ENCODE results near the gene PGLYRP3.
A peak's percentile ranks its signal among the peaks of the same experiment; 100 is the strongest.

PGLYRP3 gene

GRCh38 chr1:153355445-153356071, 42.8 kb upstream of the PGLYRP3 start:
- POLR2A ChIA-PET (ENCODE audit: low non-redundant PET) = no interaction called here
- DNase-seq (ENCODE audit: low spot score) = peak; percentile 68
- peak overlapping the region; percentile 16; the same call in 1 of the 2 replicates for H3K27ac ChIP-seq
- peak; percentile 71 for TF ChIP-seq CTCF (conservative IDR thresholded peaks at IDR 0.05; ENCODE audit: low read depth)
- CTCF ChIA-PET = interaction anchor here (0.6 to 7.6 kb wide), 13 partner anchors 10 to 155 kb away, joined by 3 to 143 read pairs (median 4); partner anchors contain the start of gene S100A8

GRCh38 chr1:153354515-153355193, 41.9 kb upstream of the PGLYRP3 start:
- POLR2A ChIA-PET (ENCODE audit: low non-redundant PET) = no interaction called here
- TF ChIP-seq CTCF (conservative IDR thresholded peaks at IDR 0.05; ENCODE audit: low read depth) = no peak
- peak overlapping the region; percentile 16 for H3K27ac ChIP-seq
- DNase-seq (ENCODE audit: low spot score) = no peak
- CTCF ChIA-PET = interaction anchor here (0.6 to 7.6 kb wide), 16 partner anchors 11 to 326 kb away, joined by 3 to 143 read pairs (median 4); partner anchors contain the start of gene S100A8

- peak; percentile 71 for TF ChIP-seq CTCF (conservative IDR thresholded peaks at IDR 0.05; ENCODE audit: low read depth)
- peak; percentile 65 for DNase-seq (ENCODE audit: low spot score)
- CTCF ChIA-PET = interaction anchor here (0.6 to 7.6 kb wide), 25 partner anchors 9 to 751 kb away, joined by 3 to 143 read pairs (median 3); partner anchors contain the start of genes PGLYRP3 and S100A12
- POLR2A ChIA-PET (ENCODE audit: low non-redundant PET) = no interaction called here
- H3K27ac ChIP-seq = no peak overlapping the region
Observed at GRCh38 chr1:153353226-153353947, 40.6 kb upstream of the PGLYRP3 start.

DNA sequence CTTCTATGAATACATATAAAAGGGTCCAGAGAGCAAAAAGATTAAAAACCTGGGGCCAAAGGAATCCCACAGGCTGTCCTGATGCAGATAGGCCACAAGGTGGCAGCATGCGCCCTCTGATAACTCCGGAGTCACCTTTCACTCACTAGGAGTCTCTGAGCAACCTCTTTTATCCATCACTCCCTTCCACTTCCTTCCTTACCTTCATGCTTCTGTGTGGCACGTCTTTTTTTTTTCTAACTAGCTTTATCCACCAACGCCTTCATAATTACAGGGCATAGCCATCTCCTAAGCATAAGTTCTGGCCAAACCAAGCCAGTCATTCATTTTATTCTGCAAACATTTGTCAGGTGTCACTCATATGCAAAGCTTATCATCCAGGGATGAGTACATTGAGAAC, 39.8 kb upstream of the PGLYRP3 start:
- TF ChIP-seq CTCF (conservative IDR thresholded peaks at IDR 0.05; ENCODE audit: low read depth) = peak; percentile 88
- no peak overlapping the region for H3K27ac ChIP-seq
- DNase-seq (ENCODE audit: low spot score) = peak; percentile 75
- ChIA-PET POLR2A (ENCODE audit: low non-redundant PET) (interaction anchor here (0.5 kb wide), 1 partner anchor 9 kb away, joined by 6 read pairs; no protein-coding TSS in a partner anchor), CTCF (interaction anchor here (0.6 to 7.6 kb wide), 18 partner anchors 23 to 421 kb away, joined by 3 to 143 read pairs (median 3); partner anchors contain the start of genes PGLYRP3 and S100A12)

DNA sequence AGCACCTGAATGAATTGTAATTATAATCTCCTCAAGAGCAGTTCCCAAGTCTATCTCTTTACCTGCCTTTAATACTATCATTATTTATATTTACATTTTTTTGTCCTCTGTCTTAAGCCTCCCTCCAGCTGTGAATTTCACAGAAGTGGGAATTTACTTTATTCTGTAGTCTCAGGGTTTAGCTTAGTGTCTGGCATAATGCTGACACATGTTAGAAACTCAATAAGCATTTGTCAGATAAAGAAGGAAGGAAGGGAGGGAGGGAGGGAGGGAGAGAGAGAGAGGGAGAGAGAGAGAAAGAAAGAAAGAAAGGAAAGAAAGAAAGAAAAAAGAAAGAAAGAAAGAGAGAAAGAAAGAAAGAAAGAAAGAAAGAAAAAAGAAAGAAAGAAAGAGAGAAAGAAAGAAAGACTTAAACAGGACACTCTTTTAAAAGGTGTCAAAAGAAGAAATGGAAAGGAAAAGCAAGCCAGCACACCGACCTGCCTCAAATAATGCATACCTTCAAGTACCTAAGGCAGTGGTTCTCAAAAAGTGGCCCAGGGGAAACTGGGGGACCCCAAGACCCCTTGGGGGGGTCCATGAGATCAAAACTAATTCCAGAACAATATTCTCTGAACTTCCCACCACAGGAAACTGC, 37.7 kb upstream of the PGLYRP3 start:
- ChIA-PET CTCF (interaction anchor here (0.6 kb wide), 1 partner anchor 160 kb away, joined by 3 read pairs; no protein-coding TSS in a partner anchor), POLR2A (ENCODE audit: low non-redundant PET) (no interaction called here)
- TF ChIP-seq CTCF (conservative IDR thresholded peaks at IDR 0.05; ENCODE audit: low read depth) = no peak
- no peak for DNase-seq (ENCODE audit: low spot score)
- no peak overlapping the region for H3K27ac ChIP-seq
